HS-27A (cell line): ENCODE measurements around the gene INAFM1.

Source experiments
- DNase-seq: peaks from one replicate; pipeline ENCODE4 v3.0.0-alpha.2; 2012; ENCODE audit warnings: low read depth, missing footprints

Gene INAFM1

DNA sequence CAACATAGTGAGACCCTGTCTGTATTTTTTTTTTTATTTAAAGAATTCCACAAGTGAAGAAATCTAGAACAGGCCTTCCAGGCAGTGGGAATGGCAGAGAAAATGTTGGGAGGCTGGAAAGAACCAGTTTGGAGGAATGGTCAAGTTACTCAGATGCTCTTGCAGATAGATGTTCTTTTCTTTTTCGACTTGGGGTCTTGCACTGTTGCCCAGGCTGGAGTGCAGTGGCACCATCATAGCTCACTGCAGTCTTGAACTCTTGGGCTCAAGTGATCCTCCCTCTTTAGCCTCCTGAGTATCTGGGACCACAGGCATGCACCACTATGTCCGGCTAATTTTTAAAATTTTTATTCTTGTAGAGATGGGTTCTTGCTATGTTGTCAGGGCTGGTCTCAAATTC is 35.6 kb downstream of the INAFM1 start:
- no peak for DNase-seq

DNA sequence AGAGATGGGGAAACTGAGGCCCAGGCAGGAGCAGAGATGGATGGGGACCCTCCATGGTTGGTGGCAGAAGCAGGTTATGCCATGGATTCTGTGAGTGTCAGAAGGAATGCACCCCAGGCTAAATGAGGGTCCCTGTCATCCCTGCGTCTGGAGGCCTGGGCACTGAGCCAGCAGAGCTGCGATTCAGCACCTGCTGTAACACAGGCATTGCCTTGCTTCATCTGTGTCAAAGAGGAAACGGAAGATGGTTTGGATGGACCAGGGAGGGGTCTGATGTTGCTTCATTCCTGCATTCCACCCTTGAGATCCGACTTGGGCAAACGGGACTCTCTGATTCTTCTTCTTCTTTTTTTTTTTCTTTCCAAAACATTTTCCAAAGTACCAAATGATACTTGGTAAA is 36.1 kb downstream of the INAFM1 start:
- DNase-seq: no peak

DNA sequence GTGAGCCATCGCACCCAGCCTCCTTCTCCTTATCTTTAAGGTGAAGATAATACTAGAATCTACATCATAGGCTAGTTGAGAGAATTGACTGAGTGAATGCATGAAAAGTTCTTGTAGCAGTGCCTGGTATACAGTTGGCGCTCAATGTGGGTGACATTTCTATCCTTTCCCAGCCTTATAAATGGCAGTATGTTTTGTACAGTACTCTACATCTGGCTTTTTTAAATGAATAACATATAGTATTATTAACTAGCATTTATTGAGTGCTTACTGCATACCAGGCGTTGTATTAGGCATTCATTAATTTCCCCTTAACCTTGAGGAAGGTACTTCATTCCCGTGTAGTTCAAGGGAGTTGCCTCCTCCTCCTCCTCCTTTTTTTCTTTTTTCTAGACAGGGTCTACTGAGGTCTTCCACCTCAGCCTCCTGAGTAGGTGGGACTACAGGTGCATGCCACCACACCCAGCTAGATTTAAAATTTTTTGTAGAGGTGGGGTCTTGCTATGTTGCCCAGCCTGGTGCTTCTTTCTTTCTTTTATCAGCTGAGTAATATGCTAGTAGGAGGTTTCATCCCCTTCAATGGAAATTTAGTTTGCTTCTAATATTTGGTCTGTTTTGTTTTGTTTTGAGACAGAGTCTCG is 37.8 kb downstream of the INAFM1 start:
- DNase-seq: no peak

DNA sequence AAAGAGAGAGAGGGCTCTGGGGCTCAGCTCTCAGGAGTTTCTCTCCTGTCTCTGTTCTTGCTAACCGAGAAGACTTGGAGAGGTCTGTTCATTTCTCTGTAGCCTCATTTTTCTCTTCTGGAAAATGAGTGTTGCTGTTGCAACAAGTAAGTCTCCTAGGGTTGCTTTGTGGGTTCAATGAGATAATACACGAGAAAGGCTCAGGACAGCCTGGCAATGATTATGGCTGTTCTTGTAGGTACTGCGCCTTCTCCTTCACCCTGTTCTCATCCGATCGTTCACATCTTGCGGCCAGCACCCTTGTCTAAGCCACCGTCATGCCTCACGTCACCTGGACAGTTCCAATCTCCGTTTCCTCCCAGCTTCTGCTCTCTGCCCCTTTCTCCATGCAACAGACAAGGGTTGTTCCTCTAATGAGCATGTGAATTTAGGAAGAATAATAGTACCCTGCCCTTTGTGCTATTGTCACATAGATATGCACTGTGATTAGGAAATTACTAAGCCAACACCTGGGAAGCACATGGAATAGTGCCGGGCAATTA is 39.1 kb downstream of the INAFM1 start:
- DNase-seq: no peak

DNA sequence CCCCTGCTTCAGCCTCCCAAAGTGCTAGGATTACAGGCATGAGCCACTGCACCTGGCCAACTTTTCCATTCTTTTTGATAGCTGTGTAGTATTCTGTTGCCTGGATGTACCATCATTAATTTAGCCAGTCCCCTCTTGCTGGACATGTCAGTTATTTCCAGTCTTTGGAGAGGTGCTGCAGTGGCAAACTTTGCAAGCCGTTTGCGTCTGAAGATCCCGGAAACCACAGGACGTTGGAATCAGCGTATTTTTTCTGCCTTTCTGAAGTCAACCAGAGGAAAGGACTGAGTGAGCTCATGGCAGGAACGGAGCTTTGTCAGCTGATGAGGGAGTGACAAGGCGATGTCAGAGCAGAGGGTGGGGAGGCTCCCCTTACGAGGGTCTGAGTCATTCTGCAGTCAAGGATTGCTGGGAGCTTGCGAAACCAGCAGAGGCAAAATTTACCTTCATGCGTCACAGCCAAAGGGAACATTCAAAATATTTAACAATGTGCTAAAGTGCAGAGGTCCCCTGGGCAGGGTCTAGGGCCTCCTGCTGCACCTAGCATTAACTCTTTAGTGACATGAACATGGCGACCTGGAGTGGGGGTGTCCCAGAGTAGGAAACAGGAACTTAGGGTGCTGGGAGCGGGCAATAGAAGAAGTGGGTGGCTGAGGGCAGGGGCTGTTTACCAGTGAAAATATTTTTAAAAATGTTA is 40.6 kb downstream of the INAFM1 start:
- DNase-seq: peak; percentile 75

DNA sequence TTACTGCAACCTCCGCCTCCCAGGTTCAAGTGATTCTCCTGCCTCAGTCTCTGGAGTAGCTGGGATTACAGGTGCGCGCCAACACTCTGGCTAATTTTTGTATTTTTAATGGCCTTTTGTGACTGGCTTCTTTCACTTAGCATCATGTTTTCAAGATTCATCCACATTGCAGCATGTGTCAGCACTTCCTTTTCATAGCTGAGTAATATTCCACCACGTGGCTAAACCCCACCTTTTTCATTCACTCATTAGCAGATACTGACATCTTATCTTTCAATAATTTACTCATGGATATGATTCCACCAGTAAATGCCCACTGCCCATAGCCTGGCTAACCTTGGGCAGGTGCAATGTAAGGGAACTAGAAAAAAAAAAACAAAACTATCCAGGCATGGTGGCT is 41.8 kb downstream of the INAFM1 start:
- no peak for DNase-seq

DNA sequence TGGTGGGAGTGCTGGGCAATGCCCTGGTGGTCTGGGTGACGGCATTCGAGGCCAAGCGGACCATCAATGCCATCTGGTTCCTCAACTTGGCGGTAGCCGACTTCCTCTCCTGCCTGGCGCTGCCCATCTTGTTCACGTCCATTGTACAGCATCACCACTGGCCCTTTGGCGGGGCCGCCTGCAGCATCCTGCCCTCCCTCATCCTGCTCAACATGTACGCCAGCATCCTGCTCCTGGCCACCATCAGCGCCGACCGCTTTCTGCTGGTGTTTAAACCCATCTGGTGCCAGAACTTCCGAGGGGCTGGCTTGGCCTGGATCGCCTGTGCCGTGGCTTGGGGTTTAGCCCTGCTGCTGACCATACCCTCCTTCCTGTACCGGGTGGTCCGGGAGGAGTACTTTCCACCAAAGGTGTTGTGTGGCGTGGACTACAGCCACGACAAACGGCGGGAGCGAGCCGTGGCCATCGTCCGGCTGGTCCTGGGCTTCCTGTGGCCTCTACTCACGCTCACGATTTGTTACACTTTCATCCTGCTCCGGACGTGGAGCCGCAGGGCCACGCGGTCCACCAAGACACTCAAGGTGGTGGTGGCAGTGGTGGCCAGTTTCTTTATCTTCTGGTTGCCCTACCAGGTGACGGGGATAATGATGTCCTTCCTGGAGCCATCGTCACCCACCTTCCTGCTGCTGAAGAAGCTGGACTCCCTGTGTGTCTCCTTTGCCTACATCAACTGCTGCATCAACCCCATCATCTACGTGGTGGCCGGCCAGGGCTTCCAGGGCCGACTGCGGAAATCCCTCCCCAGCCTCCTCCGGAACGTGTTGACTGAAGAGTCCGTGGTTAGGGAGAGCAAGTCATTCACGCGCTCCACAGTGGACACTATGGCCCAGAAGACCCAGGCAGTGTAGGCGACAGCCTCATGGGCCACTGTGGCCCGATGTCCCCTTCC is 45.5 kb downstream of the INAFM1 start:
- DNase-seq: no peak

DNA sequence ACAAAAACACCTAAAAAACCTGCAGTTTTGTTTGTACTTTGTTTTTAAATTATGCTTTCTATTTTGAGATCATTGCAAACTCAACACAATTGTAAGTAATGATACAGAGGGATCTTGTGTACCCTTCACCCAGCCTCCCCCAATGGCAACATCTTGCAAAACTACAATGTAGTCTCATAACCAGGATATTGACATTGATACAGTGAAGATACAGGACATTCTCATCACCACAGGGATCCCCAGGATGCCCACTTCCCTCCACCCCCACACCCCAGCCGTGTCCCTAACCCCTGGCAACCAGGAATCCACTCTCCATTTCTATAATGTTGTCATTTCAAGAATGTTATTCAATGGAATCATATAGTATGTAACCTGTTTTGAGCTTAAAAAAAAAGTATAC is 46.9 kb downstream of the INAFM1 start:
- DNase-seq: no peak

DNA sequence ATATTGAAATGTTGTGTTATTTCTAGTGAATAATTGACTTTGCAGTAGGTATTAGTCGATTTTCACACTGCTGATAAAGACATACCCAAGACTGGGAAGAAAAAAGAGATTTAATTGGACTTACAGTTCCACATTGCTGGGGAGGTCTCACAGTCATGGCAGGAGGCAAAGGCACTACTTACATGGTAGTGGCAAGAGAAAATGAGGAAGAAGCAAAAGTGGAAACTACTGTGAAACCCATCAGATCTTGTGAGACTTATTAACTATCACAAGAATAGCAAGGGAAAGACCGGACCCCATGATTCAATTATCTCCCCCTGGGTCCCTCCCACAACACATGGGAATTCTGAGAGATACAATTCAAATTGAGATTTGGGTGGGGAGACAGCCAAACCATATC is 47.4 kb downstream of the INAFM1 start:
- no peak for DNase-seq

DNA sequence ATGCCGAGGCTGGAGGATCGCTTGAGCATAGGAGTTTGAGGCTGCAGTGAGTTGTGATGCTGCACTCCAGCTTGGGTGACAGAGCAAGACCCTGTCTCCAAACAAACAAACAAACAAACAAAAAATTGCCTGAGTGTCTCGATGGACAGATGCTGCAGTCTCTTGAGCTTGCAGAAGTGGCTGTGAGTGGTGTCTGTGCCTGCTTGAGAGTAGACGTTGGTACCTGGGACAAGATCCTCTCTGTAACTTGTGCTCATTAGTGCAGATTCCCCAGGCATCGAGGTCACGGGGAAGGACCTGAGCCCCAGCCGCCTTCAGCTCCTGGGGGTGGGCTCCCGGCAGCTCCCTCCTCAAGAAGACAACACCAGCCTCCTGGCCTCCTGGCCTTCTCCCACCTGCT is 48.7 kb downstream of the INAFM1 start:
- DNase-seq: no peak

DNA sequence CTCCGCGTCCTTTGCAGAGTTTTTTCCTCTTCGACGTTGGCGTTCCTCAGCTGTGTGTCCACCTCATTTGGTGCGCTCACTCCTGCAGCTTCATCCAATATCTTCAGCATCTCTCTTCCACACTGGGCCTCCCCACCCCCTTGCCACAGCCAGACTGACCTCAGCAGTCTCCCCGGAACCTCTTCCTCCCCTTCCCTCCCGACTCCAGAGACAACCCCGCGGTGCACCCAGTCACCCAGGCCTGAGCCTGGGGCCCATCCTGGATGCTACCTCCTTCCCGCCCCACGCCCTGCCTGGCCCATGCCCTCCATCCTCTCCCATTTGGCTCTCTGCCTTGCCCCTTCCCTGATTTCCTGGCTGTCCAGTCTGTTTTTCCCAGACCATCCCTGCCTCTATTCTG is 49.2 kb downstream of the INAFM1 start:
- DNase-seq: no peak

DNA sequence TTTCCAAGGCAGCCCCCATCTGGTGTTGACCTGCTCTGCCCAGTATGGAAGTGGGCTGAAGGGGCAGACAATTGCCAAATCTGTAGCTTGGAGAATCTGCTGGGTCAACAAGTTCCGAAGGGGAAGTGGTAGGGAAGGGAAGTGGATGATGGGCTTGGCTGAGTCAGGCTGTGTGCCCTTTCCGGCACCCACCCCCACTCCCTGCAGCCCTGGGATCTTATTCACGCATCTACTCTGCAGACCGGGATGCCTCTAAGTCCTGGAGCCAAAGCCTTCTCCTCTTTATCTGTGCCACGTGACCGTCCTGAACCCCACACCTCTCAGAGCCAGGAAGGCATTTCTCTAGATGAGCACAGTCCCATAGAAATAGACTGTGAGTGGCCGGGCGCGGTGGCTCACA is 49.8 kb downstream of the INAFM1 start:
- no peak for DNase-seq
